Aorta (tissue), 5 donors: ENCODE data around the gene HIGD2A. TPM values are rescaled to one million over a fixed set of nuclear protein-coding genes. Genes with fewer than 3 reads are reported as not detected.

Experiments
- ATAC-seq: fragments of 200-7000 bp; cut with Tn5 transposase; one replicate; pipeline ENCODE4 v1.9.1; 2022; ENCODE audit warnings: moderate library complexity; ENCODE audit not compliant: low FRiP score
- DNase-seq, 2 donors: peaks; one replicate each; pipeline ENCODE4 v3.0.0-alpha.2; 2020
- H3K27ac ChIP-seq, 2 donors: one replicate each; pipeline ENCODE4 v1.5.1; 2013; ENCODE audit warnings: low read length in 2 of 2, mild to moderate bottlenecking in 2 of 2, moderate library complexity in 2 of 2, control low read depth in 1 of 2, inconsistent platforms in 1 of 2, low read depth in 1 of 2
- H3K27me3 ChIP-seq, 2 donors: one replicate each; pipeline ENCODE4 v1.6.1; 2013; ENCODE audit warnings: control low read depth in 1 of 2, low read length in 1 of 2, mild to moderate bottlenecking in 1 of 2, moderate library complexity in 1 of 2; ENCODE audit not compliant: insufficient read depth in 2 of 2, control insufficient read depth in 1 of 2
- H3K36me3 ChIP-seq, 2 donors: one replicate each; pipeline ENCODE4 v1.6.1; 2013; ENCODE audit warnings: control low read depth in 1 of 2, low read length in 1 of 2, mild to moderate bottlenecking in 1 of 2; ENCODE audit not compliant: insufficient read depth in 2 of 2, control insufficient read depth in 1 of 2
- H3K4me1 ChIP-seq, 2 donors: one replicate each; pipeline ENCODE4 v1.6.1; 2013; ENCODE audit warnings: low read length in 2 of 2, control low read depth in 1 of 2, mild to moderate bottlenecking in 1 of 2, moderate library complexity in 1 of 2; ENCODE audit not compliant: insufficient read depth in 2 of 2, control insufficient read depth in 1 of 2
- H3K4me3 ChIP-seq, 2 donors: one replicate each; pipeline ENCODE4 v1.5.1; 2013; ENCODE audit warnings: low read length in 2 of 2, control low read depth in 1 of 2, mild to moderate bottlenecking in 1 of 2
- H3K9me3 ChIP-seq: one replicate; pipeline ENCODE4 v1.6.1; 2013; ENCODE audit warnings: mild to moderate bottlenecking, low read length; ENCODE audit not compliant: control insufficient read depth
- whole genome bisulfite sequencing, 2 donors: extraction: QIAGEN DNeasy Blood & Tissue Kit; methylation state at CpG; one replicate each; pipeline ENCODE4 v1.1.7; 2013; 5-methylcytosine and 5-hydroxymethylcytosine counted together
- intact Hi-C, 2 donors: fragments of 100-400 bp; cut with DNase I; formaldehyde crosslinking; loops; one replicate each; pipeline versions ENCODE4 v1.14.2 to v1.15.0; 2022
- polyA plus RNA-seq, 2 donors: library from polyadenylated mRNA; stranded (reverse); fragments of 200-250 nt; gene quantifications; one replicate each; pipeline ENCODE4 v1.2.3, GENCODE V29; 2013
- total RNA-seq, 2 donors: library from RNA; stranded (reverse); fragmentation: NEBNext Ultra II Directional; extraction: Animal tissue kit (Norgen Biotek cat#: 25700); gene quantifications; one replicate each; pipeline ENCODE4 v1.2.1, GENCODE V29; 2021
- donor health status: healthy with polysubstance abuse.
- donor health status: Bipolar disorder and iron deficiency.
- donor health status: DM: no; HTN: no; CAD: no.
- donor health status: DM: no; HTN: no; CAD: no.
- donor health status: DM: yes; HTN: yes; CAD: no.

The HIGD2A gene
- total and polyA plus RNA-seq, 4 donors: 46.8 to 75.5 (median 65.1) TPM

- Histone ChIP-seq H3K27ac (no peak overlapping the region), H3K27me3 (no peaks in the 10 kb centered on the region), H3K4me3 (no peak overlapping the region), H3K9me3 (no peaks in the 10 kb centered on the region), H3K4me1 (no peaks in the 10 kb centered on the region), H3K36me3 (peaks cover 0 to 5% of the 10 kb centered on the region in 2 donors)
- WGBS, 2 donors: 47 to 51% methylated on average over 6 of the region's 6 CpGs
- intact Hi-C loops: no loop called here
- DNase-seq (peak in 1 of 2 donors; percentile 3), ATAC-seq (no peak)
Measured at GRCh38 chr5:176396330-176396729, 7.8 kb downstream of the HIGD2A start.

- WGBS, 2 donors: 91 to 93% methylated on average over 18 of the region's 18 CpGs
- no peaks in the 10 kb centered on the region for H3K4me1 ChIP-seq
- H3K4me3 ChIP-seq: no peak overlapping the region
- peaks cover 0 to 3% of the 10 kb centered on the region in 2 donors for H3K36me3 ChIP-seq
- H3K27ac ChIP-seq: no peak overlapping the region
- no peaks in the 10 kb centered on the region for H3K27me3 ChIP-seq
- ATAC-seq: no peak
- H3K9me3 ChIP-seq: no peaks in the 10 kb centered on the region
- intact Hi-C loops: no loop called here
- peak in 1 of 2 donors; percentile 41 for DNase-seq
Measured at GRCh38 chr5:176397736-176398420, 9.3 kb downstream of the HIGD2A start.

GRCh38 chr5:176400382-176401156 is 12.0 kb downstream of the HIGD2A start:
- Histone ChIP-seq H3K9me3 (no peaks in the 10 kb centered on the region), H3K27me3 (no peaks in the 10 kb centered on the region), H3K36me3 (peaks cover 0 to 2% of the 10 kb centered on the region in 2 donors), H3K27ac (no peak overlapping the region), H3K4me1 (no peaks in the 10 kb centered on the region), H3K4me3 (no peak overlapping the region)
- WGBS, 2 donors: 81 to 82% methylated on average over 17 of the region's 17 CpGs
- peak in 1 of 2 donors; percentile 17 for DNase-seq
- ATAC-seq: no peak
- intact Hi-C loops: no loop called here

- Histone ChIP-seq H3K27me3 (no peaks in the 10 kb centered on the region), H3K27ac (no peak overlapping the region), H3K4me3 (no peak overlapping the region), H3K9me3 (no peaks in the 10 kb centered on the region), H3K4me1 (no peaks in the 10 kb centered on the region), H3K36me3 (peaks cover 1 to 2% of the 10 kb centered on the region in 2 donors)
- WGBS, 2 donors: 75 to 81% methylated on average over 22 of the region's 22 CpGs
- intact Hi-C loops: no loop called here
- no peak for ATAC-seq
- peak in 1 of 2 donors; percentile 18 for DNase-seq
Measured at GRCh38 chr5:176401281-176402205, 13.0 kb downstream of the HIGD2A start.

- no peak for ATAC-seq
- Histone ChIP-seq H3K36me3 (peaks cover 0 to 2% of the 10 kb centered on the region in 2 donors), H3K4me1 (no peaks in the 10 kb centered on the region), H3K4me3 (no peak overlapping the region), H3K27me3 (no peaks in the 10 kb centered on the region), H3K27ac (no peak overlapping the region), H3K9me3 (no peaks in the 10 kb centered on the region)
- WGBS, 2 donors: 77 to 81% methylated on average over 20 of the region's 20 CpGs
- DNase-seq: no peak
- intact Hi-C loops: no loop called here
Measured at GRCh38 chr5:176405656-176406435, 17.3 kb downstream of the HIGD2A start.

GRCh38 chr5:176406436-176407052 is 18.0 kb downstream of the HIGD2A start:
- DNase-seq (no peak), ATAC-seq (no peak)
- no peak overlapping the region for H3K4me3 ChIP-seq
- H3K4me1 ChIP-seq: no peaks in the 10 kb centered on the region
- no peaks in the 10 kb centered on the region for H3K27me3 ChIP-seq
- WGBS, 2 donors: 86 to 90% methylated on average over 9 of the region's 9 CpGs
- peaks cover 0 to 2% of the 10 kb centered on the region in 2 donors for H3K36me3 ChIP-seq
- no peaks in the 10 kb centered on the region for H3K9me3 ChIP-seq
- H3K27ac ChIP-seq: no peak overlapping the region
- intact Hi-C loops: no loop called here

GRCh38 chr5:176407456-176408251 is 19.1 kb downstream of the HIGD2A start:
- Histone ChIP-seq H3K4me1 (no peaks in the 10 kb centered on the region), H3K27me3 (no peaks in the 10 kb centered on the region), H3K36me3 (peaks cover 0 to 2% of the 10 kb centered on the region in 2 donors), H3K4me3 (no peak overlapping the region), H3K9me3 (no peaks in the 10 kb centered on the region), H3K27ac (no peak overlapping the region)
- 87 to 91% methylated on average over 6 of the region's 6 CpGs for WGBS, 2 donors
- ATAC-seq: no peak
- DNase-seq: no peak
- intact Hi-C loops: no loop called here
